Kidney epithelial cell (primary cell): Measurements from ENCODE around the gene EIF2AK3. TPM values are rescaled to one million over a fixed set of nuclear protein-coding genes. Genes with fewer than 3 reads are reported as not detected.

ENCODE experiments used
- DNase-seq: peaks from one replicate; pipeline ENCODE4 v3.0.0-alpha.2; 2010; ENCODE audit warnings: low read depth
- H3K27me3 ChIP-seq: 2 replicates; pipeline ENCODE4 v1.6.0; 2011; ENCODE audit warnings: low read length; ENCODE audit not compliant: control insufficient read depth, insufficient read depth
- H3K36me3 ChIP-seq: 2 replicates; pipeline ENCODE4 v1.5.1; 2011; ENCODE audit warnings: low read length; ENCODE audit not compliant: control insufficient read depth, insufficient read depth
- H3K4me3 ChIP-seq: 2 replicates; pipeline ENCODE4 v1.5.1; 2011; ENCODE audit warnings: low read depth, mild to moderate bottlenecking, control low read depth, low read length
- total RNA-seq: library from RNA; depleted of rRNA; stranded (reverse); fragments of >200 nt; gene quantifications from 2 replicates; pipeline ENCODE4 v1.2.3, GENCODE V29; 2015
- TF ChIP-seq, protein P1 (sequence below): IDR thresholded peaks from 2 replicates; pipeline ENCODE4 v1.5.1; 2011; ENCODE audit warnings: mild to moderate bottlenecking, moderate library complexity, low read length, control low read depth, inconsistent platforms; ENCODE audit not compliant: insufficient read depth, poor library complexity, severe bottlenecking

The EIF2AK3 gene
- total RNA-seq, 1 donor from 2014 or later, result 11.9 TPM

DNA sequence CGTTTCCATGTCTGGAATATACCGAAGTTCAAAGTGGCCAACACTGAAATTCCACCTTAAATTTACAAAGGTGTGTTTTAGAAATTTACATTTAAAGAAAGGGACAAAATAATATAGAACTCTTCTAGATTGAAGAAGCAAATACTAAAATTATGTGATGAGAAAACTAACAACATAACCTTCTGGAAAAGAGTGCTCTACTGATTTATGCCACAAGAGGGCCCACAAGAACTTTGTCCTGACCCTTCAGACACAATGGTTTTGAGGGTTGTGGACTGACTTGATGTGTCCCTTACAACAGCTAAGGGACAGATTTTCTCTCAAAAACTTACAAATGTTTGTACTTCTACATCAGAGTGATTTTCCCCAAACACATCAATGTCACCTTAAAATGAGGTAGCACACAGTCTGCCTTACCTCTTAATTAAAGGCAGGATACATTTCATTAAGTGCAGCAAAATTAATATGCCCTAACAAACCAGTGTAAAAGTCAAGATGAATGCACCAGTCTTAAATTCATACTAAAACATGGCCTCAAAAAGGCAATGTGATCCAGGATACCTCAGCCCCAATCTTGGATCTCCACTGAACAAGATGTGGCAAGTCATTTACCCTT is 36.2 kb downstream of the EIF2AK3 start:
- TF ChIP-seq, protein P1, sequence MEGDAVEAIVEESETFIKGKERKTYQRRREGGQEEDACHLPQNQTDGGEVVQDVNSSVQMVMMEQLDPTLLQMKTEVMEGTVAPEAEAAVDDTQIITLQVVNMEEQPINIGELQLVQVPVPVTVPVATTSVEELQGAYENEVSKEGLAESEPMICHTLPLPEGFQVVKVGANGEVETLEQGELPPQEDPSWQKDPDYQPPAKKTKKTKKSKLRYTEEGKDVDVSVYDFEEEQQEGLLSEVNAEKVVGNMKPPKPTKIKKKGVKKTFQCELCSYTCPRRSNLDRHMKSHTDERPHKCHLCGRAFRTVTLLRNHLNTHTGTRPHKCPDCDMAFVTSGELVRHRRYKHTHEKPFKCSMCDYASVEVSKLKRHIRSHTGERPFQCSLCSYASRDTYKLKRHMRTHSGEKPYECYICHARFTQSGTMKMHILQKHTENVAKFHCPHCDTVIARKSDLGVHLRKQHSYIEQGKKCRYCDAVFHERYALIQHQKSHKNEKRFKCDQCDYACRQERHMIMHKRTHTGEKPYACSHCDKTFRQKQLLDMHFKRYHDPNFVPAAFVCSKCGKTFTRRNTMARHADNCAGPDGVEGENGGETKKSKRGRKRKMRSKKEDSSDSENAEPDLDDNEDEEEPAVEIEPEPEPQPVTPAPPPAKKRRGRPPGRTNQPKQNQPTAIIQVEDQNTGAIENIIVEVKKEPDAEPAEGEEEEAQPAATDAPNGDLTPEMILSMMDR, result peak; percentile 75
- no peak overlapping the region for H3K4me3 ChIP-seq
- no peaks in the 10 kb centered on the region for H3K27me3 ChIP-seq
- peak; percentile 35 for DNase-seq
- H3K36me3 ChIP-seq, result no peaks in the 10 kb centered on the region

DNA sequence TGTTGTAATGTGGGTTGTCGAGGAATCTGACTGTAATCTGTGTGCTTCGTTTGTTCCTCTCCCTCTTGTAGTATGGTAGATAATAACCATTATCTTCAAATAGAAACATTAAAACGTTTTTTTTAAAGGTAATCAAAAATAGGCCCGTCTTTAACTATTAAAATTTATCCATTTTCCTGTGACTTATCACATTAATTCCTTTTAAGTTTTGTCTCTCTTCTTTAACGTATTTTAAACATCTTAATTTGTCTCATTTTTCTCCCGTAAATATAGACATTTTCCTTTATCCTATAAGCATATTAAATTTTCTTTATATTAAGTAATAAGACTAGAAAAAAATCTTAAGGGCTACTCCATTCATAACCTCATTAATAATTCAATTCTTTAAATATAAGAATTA is 41.3 kb downstream of the EIF2AK3 start:
- TF ChIP-seq, protein P1, result no peak
- no peak for DNase-seq
- peaks cover 1% of the 10 kb centered on the region for H3K36me3 ChIP-seq
- H3K27me3 ChIP-seq, result no peaks in the 10 kb centered on the region
- H3K4me3 ChIP-seq, result no peak overlapping the region

DNA sequence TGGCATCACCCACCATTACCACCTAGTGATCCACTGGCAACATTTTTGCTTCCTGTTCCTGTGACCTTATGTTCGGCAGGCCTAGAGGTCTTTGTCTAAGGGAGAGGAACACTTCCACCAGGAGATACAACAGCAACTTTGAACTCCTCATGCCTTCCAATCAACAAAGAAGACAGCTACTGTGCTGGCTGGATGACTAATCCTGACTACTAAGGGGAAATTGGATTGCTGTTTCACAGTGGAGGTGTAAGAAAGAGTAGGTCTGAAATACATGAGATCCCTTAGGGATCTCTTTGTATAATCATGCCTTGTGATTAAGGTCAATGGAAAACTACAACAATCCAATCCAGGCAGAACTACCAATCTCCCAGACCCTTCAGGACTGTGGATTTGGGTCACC is 45.2 kb downstream of the EIF2AK3 start:
- no peak for DNase-seq
- peaks cover 1% of the 10 kb centered on the region for H3K36me3 ChIP-seq
- TF ChIP-seq, protein P1, result no peak
- H3K4me3 ChIP-seq, result no peak overlapping the region
- no peaks in the 10 kb centered on the region for H3K27me3 ChIP-seq

DNA sequence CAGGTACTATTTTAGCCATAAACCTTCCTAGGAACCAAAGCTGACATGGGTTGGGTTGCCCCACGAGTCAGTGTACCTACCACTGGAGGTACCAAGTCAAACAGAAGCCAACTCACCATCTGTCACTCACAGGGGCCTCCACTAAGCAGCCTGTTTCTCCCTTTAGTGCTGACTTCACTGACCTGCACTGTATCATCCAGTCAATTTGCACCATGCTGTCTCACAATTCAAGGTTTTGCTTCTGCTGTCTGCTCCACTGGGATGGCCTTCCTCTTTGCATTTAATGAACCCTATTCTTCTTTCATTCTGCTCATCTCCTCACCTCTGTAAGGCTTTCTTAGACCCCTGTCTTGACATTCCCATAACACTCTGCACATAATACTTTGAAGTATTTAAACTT is 47.2 kb downstream of the EIF2AK3 start:
- Histone ChIP-seq H3K27me3 (no peaks in the 10 kb centered on the region), H3K36me3 (peaks cover 1% of the 10 kb centered on the region), H3K4me3 (no peak overlapping the region)
- TF ChIP-seq, protein P1, result no peak
- DNase-seq, result no peak

DNA sequence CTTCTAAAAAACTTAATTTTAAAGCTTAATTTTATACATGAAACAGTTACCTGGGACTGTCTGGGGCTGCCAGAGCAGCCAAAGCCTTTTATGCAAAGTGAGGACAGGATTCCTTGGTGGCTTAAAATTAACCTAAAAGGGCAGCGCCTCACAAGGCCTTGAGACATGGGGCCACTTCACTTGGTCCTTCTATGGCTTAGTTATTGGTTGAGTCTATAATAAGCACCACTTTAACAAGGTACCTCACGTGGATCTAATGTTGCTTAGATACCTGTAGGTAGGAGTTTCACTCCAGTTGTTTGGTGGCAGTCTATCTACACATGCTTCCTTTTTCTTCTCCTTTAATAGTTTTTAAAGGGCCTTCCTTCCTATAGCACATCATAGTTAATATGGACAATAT is 51.6 kb downstream of the EIF2AK3 start:
- TF ChIP-seq, protein P1, result no peak
- H3K27me3 ChIP-seq, result no peaks in the 10 kb centered on the region
- no peak overlapping the region for H3K4me3 ChIP-seq
- no peaks in the 10 kb centered on the region for H3K36me3 ChIP-seq
- DNase-seq, result no peak

DNA sequence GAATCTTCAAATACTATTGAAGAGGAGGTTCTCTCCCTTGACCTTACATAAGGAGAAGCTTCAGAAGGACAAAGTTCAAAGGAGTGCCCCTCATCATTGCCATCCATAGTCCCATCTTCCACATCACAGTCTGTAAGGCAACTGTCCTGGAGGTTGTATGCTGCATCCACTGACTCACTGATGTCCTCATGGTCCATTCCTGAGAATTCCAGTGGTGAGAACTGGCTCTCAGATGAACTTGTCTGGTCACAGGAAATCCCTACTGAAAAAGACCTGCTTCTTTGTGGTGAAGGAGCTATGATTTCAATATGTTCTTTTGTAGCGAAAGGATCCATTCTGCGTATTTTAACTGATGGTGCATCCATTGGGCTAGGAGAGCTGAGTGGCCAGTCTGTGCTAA is 52.2 kb downstream of the EIF2AK3 start:
- DNase-seq, result no peak
- no peaks in the 10 kb centered on the region for H3K36me3 ChIP-seq
- TF ChIP-seq, protein P1, result no peak
- no peaks in the 10 kb centered on the region for H3K27me3 ChIP-seq
- H3K4me3 ChIP-seq, result no peak overlapping the region
